ENCODE results near the gene RBM45. TPM values are rescaled to one million over a fixed set of nuclear protein-coding genes. Genes with fewer than 3 reads are reported as not detected.
A peak's percentile ranks its signal among the peaks of the same experiment; 100 is the strongest.

Gene RBM45
- total and polyA plus RNA-seq, 2 experiments from 2014 or later: 10.7 to 12.3 TPM

DNA sequence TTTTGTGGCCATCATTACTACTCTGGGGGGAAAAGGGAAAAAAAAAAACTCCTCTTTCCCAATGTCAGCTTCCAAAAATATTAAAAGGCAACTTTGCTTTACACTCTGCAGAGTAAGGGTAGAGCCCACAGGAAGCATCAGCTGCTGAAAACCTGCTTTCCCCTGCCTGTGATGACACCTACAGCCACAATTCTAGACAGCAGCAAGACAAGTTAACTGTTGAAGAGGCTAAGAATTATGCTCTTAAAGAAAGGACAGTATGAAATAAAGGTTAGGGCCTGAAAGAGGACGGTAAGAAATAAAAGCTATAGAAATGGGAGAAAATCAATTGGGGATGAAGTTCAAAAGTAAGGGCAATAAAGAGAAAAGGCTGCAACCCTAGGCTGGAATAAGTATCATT, 42.7 kb upstream of the RBM45 start:
- TF ChIP-seq, protein P1, sequence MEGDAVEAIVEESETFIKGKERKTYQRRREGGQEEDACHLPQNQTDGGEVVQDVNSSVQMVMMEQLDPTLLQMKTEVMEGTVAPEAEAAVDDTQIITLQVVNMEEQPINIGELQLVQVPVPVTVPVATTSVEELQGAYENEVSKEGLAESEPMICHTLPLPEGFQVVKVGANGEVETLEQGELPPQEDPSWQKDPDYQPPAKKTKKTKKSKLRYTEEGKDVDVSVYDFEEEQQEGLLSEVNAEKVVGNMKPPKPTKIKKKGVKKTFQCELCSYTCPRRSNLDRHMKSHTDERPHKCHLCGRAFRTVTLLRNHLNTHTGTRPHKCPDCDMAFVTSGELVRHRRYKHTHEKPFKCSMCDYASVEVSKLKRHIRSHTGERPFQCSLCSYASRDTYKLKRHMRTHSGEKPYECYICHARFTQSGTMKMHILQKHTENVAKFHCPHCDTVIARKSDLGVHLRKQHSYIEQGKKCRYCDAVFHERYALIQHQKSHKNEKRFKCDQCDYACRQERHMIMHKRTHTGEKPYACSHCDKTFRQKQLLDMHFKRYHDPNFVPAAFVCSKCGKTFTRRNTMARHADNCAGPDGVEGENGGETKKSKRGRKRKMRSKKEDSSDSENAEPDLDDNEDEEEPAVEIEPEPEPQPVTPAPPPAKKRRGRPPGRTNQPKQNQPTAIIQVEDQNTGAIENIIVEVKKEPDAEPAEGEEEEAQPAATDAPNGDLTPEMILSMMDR (IDR thresholded peaks at IDR 0.05; ENCODE audit: low read depth, low read length): no peak
- Histone ChIP-seq H3K4me3 (no peak overlapping the region), H3K36me3 (no peaks in the 10 kb centered on the region), H3K27me3 (no peaks in the 10 kb centered on the region), H3K9me3 (ENCODE audit: low read depth) (no peaks in the 10 kb centered on the region), H3K4me1 (ENCODE audit: low read depth) (no peaks in the 10 kb centered on the region), H3K27ac (no peak overlapping the region)
- no peak for DNase-seq (ENCODE audit: low read depth in 1 of 2, low spot score in 1 of 2)

GRCh38 chr2:178070824-178071223, 41.4 kb upstream of the RBM45 start:
- DNase-seq (ENCODE audit: low read depth in 1 of 2, low spot score in 1 of 2): peak in 1 of 2 donors; percentile 3

DNA sequence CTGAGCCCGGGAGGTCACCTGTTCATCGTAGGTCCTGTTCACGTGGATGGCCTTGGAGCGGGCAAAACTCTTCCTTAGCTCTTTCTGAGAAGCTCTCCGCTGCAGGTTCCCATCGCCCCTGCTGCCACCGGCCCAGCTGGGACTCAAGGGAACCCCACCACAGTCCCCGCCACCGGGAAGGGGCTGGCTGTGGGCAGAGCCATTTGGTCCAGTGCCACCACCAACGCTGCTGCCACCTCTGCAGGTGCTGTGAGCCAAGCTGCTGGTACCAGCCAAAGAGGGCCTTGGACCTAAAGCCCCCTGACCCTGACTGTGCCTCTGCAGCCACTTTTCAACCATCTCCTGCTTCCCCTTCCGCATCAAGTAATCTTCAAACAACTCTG, 40.2 kb upstream of the RBM45 start:
- no peak overlapping the region for H3K4me3 ChIP-seq
- no peaks in the 10 kb centered on the region for H3K9me3 ChIP-seq (ENCODE audit: low read depth)
- TF ChIP-seq, protein P1 (IDR thresholded peaks at IDR 0.05; ENCODE audit: low read depth, low read length): no peak
- no peaks in the 10 kb centered on the region for H3K27me3 ChIP-seq
- H3K27ac ChIP-seq: no peak overlapping the region
- no peak for DNase-seq (ENCODE audit: low read depth in 1 of 2, low spot score in 1 of 2)
- no peaks in the 10 kb centered on the region for H3K4me1 ChIP-seq (ENCODE audit: low read depth)
- H3K36me3 ChIP-seq: no peaks in the 10 kb centered on the region

More at GRCh38 chr2:178070824-178071223, 41.4 kb upstream of the RBM45 start:
- H3K4me3 ChIP-seq: no peak overlapping the region
- no peaks in the 10 kb centered on the region for H3K4me1 ChIP-seq (ENCODE audit: low read depth)
- H3K36me3 ChIP-seq: no peaks in the 10 kb centered on the region
- no peak overlapping the region for H3K27ac ChIP-seq
- no peaks in the 10 kb centered on the region for H3K27me3 ChIP-seq
- no peaks in the 10 kb centered on the region for H3K9me3 ChIP-seq (ENCODE audit: low read depth)
- TF ChIP-seq, protein P1 (IDR thresholded peaks at IDR 0.05; ENCODE audit: low read depth, low read length): no peak

DNA sequence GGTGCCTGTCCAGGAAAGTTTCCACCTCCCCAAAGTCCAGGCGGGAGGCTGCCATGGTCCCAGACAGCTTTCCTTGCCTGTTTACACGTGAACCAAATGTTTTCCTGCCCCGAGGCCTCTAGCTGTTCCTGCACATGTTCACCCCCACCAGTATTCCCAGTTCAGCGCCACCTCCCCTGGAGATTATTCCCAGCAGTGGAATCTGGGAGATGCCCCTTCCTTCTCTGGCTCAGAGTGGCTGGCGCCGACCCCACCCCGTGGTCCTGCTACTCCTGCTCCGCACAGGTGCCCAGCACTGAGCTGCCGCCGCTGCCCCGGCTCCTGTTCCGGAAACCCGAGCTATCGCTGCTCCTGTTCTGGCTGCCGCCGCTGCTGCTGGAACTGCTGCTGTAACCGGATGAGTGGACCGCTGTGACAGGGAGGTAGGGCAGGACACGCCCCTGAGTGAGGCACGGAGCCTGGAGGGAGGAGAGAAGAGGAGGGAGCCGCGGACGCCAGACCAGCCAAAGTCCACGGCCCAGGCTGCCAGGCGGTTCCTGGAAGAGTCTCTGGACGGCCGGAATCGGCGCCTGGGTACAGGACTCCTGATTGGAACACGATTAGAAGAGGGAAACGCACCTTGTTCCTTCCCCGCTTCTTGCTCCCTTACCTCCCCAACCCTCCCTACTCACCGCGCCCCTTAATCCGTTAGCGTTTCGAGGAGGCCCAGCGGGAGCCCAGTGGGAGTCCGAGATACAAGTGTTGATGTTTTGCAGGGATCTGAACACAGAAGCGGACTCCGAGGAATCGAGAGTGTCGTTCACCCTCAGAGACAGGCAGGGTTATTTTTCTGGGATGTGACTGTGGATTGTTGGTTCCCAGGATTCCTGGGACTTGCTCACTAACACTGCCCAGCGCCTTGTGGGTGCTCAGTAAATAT, 39.6 kb upstream of the RBM45 start, which contains the start of gene PDE11A:
Gene PDE11A, minus strand, starts transcription at position 395 of the 919 bp plus-strand sequence. Its CDS starts 340 bp downstream, at position 55.
- Histone ChIP-seq H3K4me1 (ENCODE audit: low read depth) (no peaks in the 10 kb centered on the region), H3K36me3 (no peaks in the 10 kb centered on the region), H3K9me3 (ENCODE audit: low read depth) (no peaks in the 10 kb centered on the region), H3K27ac (no peak within 1 kb of the TSS), H3K4me3 (peak within 1 kb of the TSS; percentile 40), H3K27me3 (no peaks in the 10 kb centered on the region)
- peak; percentile 70 to 90 for DNase-seq (ENCODE audit: low read depth in 1 of 2, low spot score in 1 of 2)
- TF ChIP-seq, protein P1 (IDR thresholded peaks at IDR 0.05; ENCODE audit: low read depth, low read length): no peak

GRCh38 chr2:178074123-178075005, 37.9 kb upstream of the RBM45 start:
- TF ChIP-seq, protein P1 (IDR thresholded peaks at IDR 0.05; ENCODE audit: low read depth, low read length): no peak
- DNase-seq (ENCODE audit: low read depth in 1 of 2, low spot score in 1 of 2): peak in 1 of 2 donors; percentile 3
- Histone ChIP-seq H3K27me3 (no peaks in the 10 kb centered on the region), H3K36me3 (no peaks in the 10 kb centered on the region), H3K9me3 (ENCODE audit: low read depth) (no peaks in the 10 kb centered on the region), H3K4me3 (no peak overlapping the region), H3K27ac (no peak overlapping the region), H3K4me1 (ENCODE audit: low read depth) (no peaks in the 10 kb centered on the region)

Data from cardiac muscle cell (in vitro differentiated cells and primary cell).